ENCODE measurements around the gene CLEC16A.

CLEC16A gene

GRCh38 chr16:11042191-11042590, 97.8 kb downstream of the CLEC16A start:
- no peak for FAIRE-seq
- DNase-seq (ENCODE audit: insufficient read length, low spot score) = no peak
- TF ChIP-seq, protein P1, sequence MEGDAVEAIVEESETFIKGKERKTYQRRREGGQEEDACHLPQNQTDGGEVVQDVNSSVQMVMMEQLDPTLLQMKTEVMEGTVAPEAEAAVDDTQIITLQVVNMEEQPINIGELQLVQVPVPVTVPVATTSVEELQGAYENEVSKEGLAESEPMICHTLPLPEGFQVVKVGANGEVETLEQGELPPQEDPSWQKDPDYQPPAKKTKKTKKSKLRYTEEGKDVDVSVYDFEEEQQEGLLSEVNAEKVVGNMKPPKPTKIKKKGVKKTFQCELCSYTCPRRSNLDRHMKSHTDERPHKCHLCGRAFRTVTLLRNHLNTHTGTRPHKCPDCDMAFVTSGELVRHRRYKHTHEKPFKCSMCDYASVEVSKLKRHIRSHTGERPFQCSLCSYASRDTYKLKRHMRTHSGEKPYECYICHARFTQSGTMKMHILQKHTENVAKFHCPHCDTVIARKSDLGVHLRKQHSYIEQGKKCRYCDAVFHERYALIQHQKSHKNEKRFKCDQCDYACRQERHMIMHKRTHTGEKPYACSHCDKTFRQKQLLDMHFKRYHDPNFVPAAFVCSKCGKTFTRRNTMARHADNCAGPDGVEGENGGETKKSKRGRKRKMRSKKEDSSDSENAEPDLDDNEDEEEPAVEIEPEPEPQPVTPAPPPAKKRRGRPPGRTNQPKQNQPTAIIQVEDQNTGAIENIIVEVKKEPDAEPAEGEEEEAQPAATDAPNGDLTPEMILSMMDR (IDR thresholded peaks at IDR 0.05; ENCODE audit: insufficient read depth, missing control alignments) = no peak

GRCh38 chr16:11045441-11045840, 101.1 kb downstream of the CLEC16A start:
- TF ChIP-seq, protein P1 (IDR thresholded peaks at IDR 0.05; ENCODE audit: insufficient read depth, missing control alignments) = no peak
- no peak for FAIRE-seq

DNA sequence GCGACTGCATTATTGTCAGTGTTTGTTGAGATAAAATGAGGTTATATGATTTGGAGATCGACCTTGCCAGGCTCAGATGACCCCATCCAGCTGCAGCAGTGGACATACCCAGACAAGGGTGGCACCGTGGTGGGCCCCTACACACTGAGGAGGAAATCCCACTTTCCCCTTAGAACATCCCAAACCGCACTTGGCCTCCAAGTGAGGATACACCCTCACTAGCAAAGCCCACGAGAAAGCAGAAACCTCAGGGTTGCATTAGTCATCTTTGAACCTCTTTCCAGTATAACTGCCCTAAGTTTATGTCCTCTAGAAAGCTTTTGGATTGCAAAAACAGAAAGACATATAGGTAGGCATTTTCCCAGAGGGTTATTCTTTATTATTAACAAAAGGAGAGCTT, 101.5 kb downstream of the CLEC16A start:
- FAIRE-seq = no peak
- no peak for DNase-seq (ENCODE audit: insufficient read length, low spot score)
- TF ChIP-seq, protein P1 (IDR thresholded peaks at IDR 0.05; ENCODE audit: insufficient read depth, missing control alignments) = no peak

More at GRCh38 chr16:11045441-11045840, 101.1 kb downstream of the CLEC16A start:
- no peak for DNase-seq (ENCODE audit: insufficient read length, low spot score)

GRCh38 chr16:11046382-11046931, 102.1 kb downstream of the CLEC16A start:
- no peak for DNase-seq (ENCODE audit: insufficient read length, low spot score)
- TF ChIP-seq, protein P1 (IDR thresholded peaks at IDR 0.05; ENCODE audit: insufficient read depth, missing control alignments) = no peak
- FAIRE-seq = no peak

DNA sequence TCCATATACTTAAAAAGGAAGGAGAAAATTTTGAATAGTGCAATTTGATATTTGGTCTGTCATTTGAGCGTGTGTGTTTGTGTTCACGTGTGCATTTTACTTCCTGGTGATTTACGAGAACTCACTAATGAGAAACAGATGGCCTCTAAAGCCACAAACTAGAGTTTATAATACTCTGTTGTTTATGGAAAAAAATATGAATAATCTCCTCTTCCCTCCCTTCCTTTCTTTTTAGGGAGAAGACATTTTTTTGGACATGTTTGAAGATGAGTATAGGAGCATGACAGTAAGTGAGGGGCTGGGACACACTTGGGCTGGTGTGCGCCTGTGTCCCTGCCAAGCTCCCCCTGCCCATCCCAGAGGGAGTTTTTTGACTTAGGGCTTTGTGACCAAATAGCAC, 102.7 kb downstream of the CLEC16A start:
- no peak for DNase-seq (ENCODE audit: insufficient read length, low spot score)
- FAIRE-seq = no peak
- TF ChIP-seq, protein P1 (IDR thresholded peaks at IDR 0.05; ENCODE audit: insufficient read depth, missing control alignments) = no peak

GRCh38 chr16:11047939-11048800, 103.8 kb downstream of the CLEC16A start:
- FAIRE-seq (no peak), DNase-seq (ENCODE audit: insufficient read length, low spot score) (no peak)
- TF ChIP-seq, protein P1 (IDR thresholded peaks at IDR 0.05; ENCODE audit: insufficient read depth, missing control alignments) = no peak

Data from D721Med (cell line).